ENCODE results near the gene FAM83B.
A peak's percentile ranks its signal among the peaks of the same experiment; 100 is the strongest.
"Not testable (repeated sequence)": the region's sequence is repeated elsewhere in the genome, so short reads cannot be mapped to it uniquely, and the experiment has no call there.

The FAM83B gene

DNA sequence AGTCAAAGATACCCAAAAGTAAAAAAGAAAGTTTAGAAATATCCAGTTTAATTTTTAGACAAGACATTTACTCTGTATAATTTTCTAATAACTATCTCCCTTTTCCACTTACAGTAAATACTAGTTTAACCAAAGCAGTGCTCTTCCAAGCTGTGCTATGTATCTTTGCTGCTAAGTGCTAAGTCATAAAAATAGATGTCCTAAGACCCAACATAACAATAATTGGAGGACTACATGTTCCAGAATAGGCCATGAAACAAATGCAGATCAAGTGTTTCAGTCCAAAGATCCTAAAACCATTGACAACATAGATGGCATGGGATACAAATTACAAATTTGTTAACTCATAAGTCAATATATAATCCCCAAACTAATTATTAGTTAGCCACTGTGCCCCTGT, 111.1 kb downstream of the FAM83B start:
- no peak overlapping the region for H3K4me3 ChIP-seq (ENCODE audit: low read depth, low read length, poor library complexity, severe bottlenecking)
- no peak overlapping the region for H3K4me2 ChIP-seq (ENCODE audit: low read length)
- H4K20me1 ChIP-seq (ENCODE audit: insufficient read depth, low read length) = no peaks in the 10 kb centered on the region
- no peaks in the 10 kb centered on the region for H3K36me3 ChIP-seq (ENCODE audit: insufficient read depth, low read length)
- no peaks in the 10 kb centered on the region for H3K27me3 ChIP-seq (ENCODE audit: insufficient read depth, low read length)
- no peaks in the 10 kb centered on the region for H3K9me3 ChIP-seq (ENCODE audit: low read length)
- no peaks in the 10 kb centered on the region for H3K9me2 ChIP-seq (ENCODE audit: low read depth, low read length)
- H2AFZ ChIP-seq (ENCODE audit: low read length) = no peak overlapping the region
- no peak overlapping the region for H3K9ac ChIP-seq (ENCODE audit: low read length)
- H3F3A ChIP-seq (ENCODE audit: insufficient read depth, low read length) = no peaks in the 10 kb centered on the region
- H3K79me2 ChIP-seq (ENCODE audit: insufficient read depth, low read length) = no peaks in the 10 kb centered on the region
- peaks cover 13% of the 10 kb centered on the region for H3K4me1 ChIP-seq (ENCODE audit: insufficient read depth, low read length, severe bottlenecking)
- H3K27ac ChIP-seq (ENCODE audit: low read depth, low read length, poor library complexity, severe bottlenecking) = no peak overlapping the region
- TF ChIP-seq, protein P1, sequence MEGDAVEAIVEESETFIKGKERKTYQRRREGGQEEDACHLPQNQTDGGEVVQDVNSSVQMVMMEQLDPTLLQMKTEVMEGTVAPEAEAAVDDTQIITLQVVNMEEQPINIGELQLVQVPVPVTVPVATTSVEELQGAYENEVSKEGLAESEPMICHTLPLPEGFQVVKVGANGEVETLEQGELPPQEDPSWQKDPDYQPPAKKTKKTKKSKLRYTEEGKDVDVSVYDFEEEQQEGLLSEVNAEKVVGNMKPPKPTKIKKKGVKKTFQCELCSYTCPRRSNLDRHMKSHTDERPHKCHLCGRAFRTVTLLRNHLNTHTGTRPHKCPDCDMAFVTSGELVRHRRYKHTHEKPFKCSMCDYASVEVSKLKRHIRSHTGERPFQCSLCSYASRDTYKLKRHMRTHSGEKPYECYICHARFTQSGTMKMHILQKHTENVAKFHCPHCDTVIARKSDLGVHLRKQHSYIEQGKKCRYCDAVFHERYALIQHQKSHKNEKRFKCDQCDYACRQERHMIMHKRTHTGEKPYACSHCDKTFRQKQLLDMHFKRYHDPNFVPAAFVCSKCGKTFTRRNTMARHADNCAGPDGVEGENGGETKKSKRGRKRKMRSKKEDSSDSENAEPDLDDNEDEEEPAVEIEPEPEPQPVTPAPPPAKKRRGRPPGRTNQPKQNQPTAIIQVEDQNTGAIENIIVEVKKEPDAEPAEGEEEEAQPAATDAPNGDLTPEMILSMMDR (IDR thresholded peaks at IDR 0.05; ENCODE audit: low read length) = no peak
- no peak for TF ChIP-seq EZH2 (IDR thresholded peaks at IDR 0.05; ENCODE audit: borderline replicate concordance, low read length)

DNA sequence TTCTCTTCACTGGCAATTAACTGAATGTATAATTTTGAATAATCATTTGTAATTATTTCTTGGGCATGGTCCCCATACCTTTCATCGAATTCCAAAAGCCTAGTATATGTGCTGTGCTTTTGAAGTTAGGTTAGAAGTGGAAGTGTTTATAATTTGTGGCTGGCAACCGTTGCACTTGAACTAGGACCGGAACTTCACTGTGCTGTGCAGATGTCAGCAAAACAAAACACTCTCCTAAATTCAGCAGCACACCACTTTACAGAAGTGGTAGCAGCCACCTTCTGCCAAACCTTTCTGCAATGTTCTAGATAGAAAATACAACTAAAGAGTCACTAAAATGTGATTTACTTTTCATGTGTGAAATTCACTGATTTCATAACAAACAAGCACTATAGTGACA, 111.9 kb downstream of the FAM83B start:
- Histone ChIP-seq H3K27me3 (ENCODE audit: insufficient read depth, low read length) (no peaks in the 10 kb centered on the region), H4K20me1 (ENCODE audit: insufficient read depth, low read length) (no peaks in the 10 kb centered on the region), H3F3A (ENCODE audit: insufficient read depth, low read length) (no peaks in the 10 kb centered on the region), H3K9me2 (ENCODE audit: low read depth, low read length) (no peaks in the 10 kb centered on the region), H3K4me3 (ENCODE audit: low read depth, low read length, poor library complexity, severe bottlenecking) (no peak overlapping the region), H3K9me3 (ENCODE audit: low read length) (no peaks in the 10 kb centered on the region), H2AFZ (ENCODE audit: low read length) (peak overlapping the region; percentile 93), H3K4me2 (ENCODE audit: low read length) (no peak overlapping the region; the same call in 1 of the 2 replicates), H3K79me2 (ENCODE audit: insufficient read depth, low read length) (no peaks in the 10 kb centered on the region), H3K9ac (ENCODE audit: low read length) (no peak overlapping the region), H3K36me3 (ENCODE audit: insufficient read depth, low read length) (no peaks in the 10 kb centered on the region), H3K4me1 (ENCODE audit: insufficient read depth, low read length, severe bottlenecking) (peaks cover 13% of the 10 kb centered on the region), H3K27ac (ENCODE audit: low read depth, low read length, poor library complexity, severe bottlenecking) (peak overlapping the region; percentile 34)
- no peak for TF ChIP-seq EZH2 (IDR thresholded peaks at IDR 0.05; ENCODE audit: borderline replicate concordance, low read length)
- TF ChIP-seq, protein P1 (IDR thresholded peaks at IDR 0.05; ENCODE audit: low read length) = no peak

DNA sequence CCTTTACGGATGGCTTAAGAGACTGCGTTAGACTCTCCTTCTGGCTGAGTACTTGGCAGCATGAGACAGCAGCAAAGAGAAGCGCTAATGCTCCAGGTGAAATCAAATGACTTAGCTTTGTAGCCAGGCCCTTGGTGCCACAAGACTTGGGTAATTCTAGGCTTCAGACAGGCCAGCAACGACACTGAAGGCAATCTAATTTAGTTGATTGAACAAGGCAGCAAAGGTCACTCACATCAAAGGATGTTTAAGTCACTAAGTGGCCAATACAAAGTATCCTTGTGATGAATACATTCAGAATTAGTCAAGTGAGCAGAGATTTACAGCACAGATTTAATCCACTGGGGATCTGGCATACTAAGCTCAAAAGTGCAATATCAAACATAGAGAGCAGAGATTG, 113.2 kb downstream of the FAM83B start:
- no peak overlapping the region for H2AFZ ChIP-seq (ENCODE audit: low read length)
- no peaks in the 10 kb centered on the region for H3K9me2 ChIP-seq (ENCODE audit: low read depth, low read length)
- no peaks in the 10 kb centered on the region for H3K79me2 ChIP-seq (ENCODE audit: insufficient read depth, low read length)
- H3K36me3 ChIP-seq (ENCODE audit: insufficient read depth, low read length) = no peaks in the 10 kb centered on the region
- no peak overlapping the region for H3K4me2 ChIP-seq (ENCODE audit: low read length)
- H3K9me3 ChIP-seq (ENCODE audit: low read length) = no peaks in the 10 kb centered on the region
- no peak overlapping the region for H3K27ac ChIP-seq (ENCODE audit: low read depth, low read length, poor library complexity, severe bottlenecking)
- TF ChIP-seq, protein P1 (IDR thresholded peaks at IDR 0.05; ENCODE audit: low read length) = no peak
- TF ChIP-seq EZH2 (IDR thresholded peaks at IDR 0.05; ENCODE audit: borderline replicate concordance, low read length) = no peak
- no peaks in the 10 kb centered on the region for H3F3A ChIP-seq (ENCODE audit: insufficient read depth, low read length)
- no peaks in the 10 kb centered on the region for H4K20me1 ChIP-seq (ENCODE audit: insufficient read depth, low read length)
- no peak overlapping the region for H3K9ac ChIP-seq (ENCODE audit: low read length)
- peaks cover 13% of the 10 kb centered on the region for H3K4me1 ChIP-seq (ENCODE audit: insufficient read depth, low read length, severe bottlenecking)
- no peaks in the 10 kb centered on the region for H3K27me3 ChIP-seq (ENCODE audit: insufficient read depth, low read length)
- H3K4me3 ChIP-seq (ENCODE audit: low read depth, low read length, poor library complexity, severe bottlenecking) = no peak overlapping the region

DNA sequence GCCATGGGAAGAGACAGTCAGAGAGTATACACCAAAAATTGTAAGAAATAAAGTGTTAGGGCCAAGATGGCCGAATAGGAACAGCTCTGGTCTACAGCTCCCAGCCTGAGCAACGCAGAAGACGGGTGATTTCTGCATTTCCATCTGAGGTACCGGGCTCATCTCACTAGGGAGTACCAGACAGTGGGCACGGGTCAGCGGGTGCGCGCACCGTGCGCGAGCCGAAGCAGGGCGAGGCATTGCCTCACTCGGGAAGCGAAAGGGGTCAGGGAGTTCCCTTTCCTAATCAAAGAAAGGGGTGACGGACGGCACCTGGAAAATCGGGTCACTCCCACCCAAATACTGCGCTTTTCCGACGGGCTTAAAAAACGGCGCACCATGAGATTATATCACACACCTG, 114.8 kb downstream of the FAM83B start:
- H3K4me1 ChIP-seq (ENCODE audit: insufficient read depth, low read length, severe bottlenecking) = peaks cover 13% of the 10 kb centered on the region
- not testable (repeated sequence) for H3K27me3 ChIP-seq (ENCODE audit: insufficient read depth, low read length); H2AFZ ChIP-seq (ENCODE audit: low read length); H3K9ac ChIP-seq (ENCODE audit: low read length); H3K9me3 ChIP-seq (ENCODE audit: low read length); H3K4me2 ChIP-seq (ENCODE audit: low read length); H3K27ac ChIP-seq (ENCODE audit: low read depth, low read length, poor library complexity, severe bottlenecking); H4K20me1 ChIP-seq (ENCODE audit: insufficient read depth, low read length); H3F3A ChIP-seq (ENCODE audit: insufficient read depth, low read length); H3K36me3 ChIP-seq (ENCODE audit: insufficient read depth, low read length); H3K79me2 ChIP-seq (ENCODE audit: insufficient read depth, low read length); H3K4me3 ChIP-seq (ENCODE audit: low read depth, low read length, poor library complexity, severe bottlenecking); H3K9me2 ChIP-seq (ENCODE audit: low read depth, low read length)
